Thoracic aorta (tissue), 2 donors: Measurements from ENCODE around the gene TRAK1. TPM values are rescaled to one million over a fixed set of nuclear protein-coding genes. Genes with fewer than 3 reads are reported as not detected.

Experiments
- ATAC-seq: fragments of 150-250 bp; one replicate; pipeline ENCODE4 v1.8.0; 2017; ENCODE audit warnings: low read depth; ENCODE audit not compliant: insufficient number of reproducible peaks, low FRiP score
- DNase-seq: peaks from one replicate; pipeline ENCODE4 v3.0.0-alpha.2; 2020; ENCODE audit warnings: low spot score
- H3K27ac ChIP-seq, 2 donors: fragments of 200-600 bp; sonication (generic); 1 replicate in 1 of 2; 2 replicates in 1 of 2; pipeline ENCODE4 v1.5.1; 2016; ENCODE audit warnings: mild to moderate bottlenecking in 2 of 2, moderate library complexity in 2 of 2
- H3K27me3 ChIP-seq: fragments of 200-600 bp; sonication (generic); replicated peaks from 2 replicates; pipeline ENCODE4 v1.6.0; 2016; ENCODE audit warnings: mild to moderate bottlenecking; ENCODE audit not compliant: insufficient read depth
- H3K36me3 ChIP-seq: fragments of 200-600 bp; sonication (generic); one replicate; pipeline ENCODE4 v1.5.1; 2016
- H3K4me1 ChIP-seq, 2 donors: fragments of 200-600 bp; sonication (generic); 1 replicate in 1 of 2; 2 replicates in 1 of 2; pipeline versions ENCODE4 v1.5.1 to v1.6.0; 2016; ENCODE audit warnings: low read depth in 2 of 2, mild to moderate bottlenecking in 1 of 2; ENCODE audit not compliant: control insufficient read depth in 1 of 2
- H3K4me3 ChIP-seq: fragments of 200-600 bp; sonication (generic); 2 replicates; pipeline ENCODE4 v1.5.1; 2016; ENCODE audit warnings: mild to moderate bottlenecking
- H3K9me3 ChIP-seq: fragments of 200-600 bp; sonication (generic); 2 replicates; pipeline ENCODE4 v1.5.1; 2016
- CTCF ChIP-seq: fragments of 200-600 bp; sonication (generic); IDR thresholded peaks from one replicate; pipeline ENCODE4 v1.5.1; 2019; ENCODE audit warnings: antibody characterized with exemption
- total RNA-seq, 2 donors: library from RNA; depleted of rRNA; stranded (reverse); fragments of >200 nt; gene quantifications; one replicate each; pipeline versions ENCODE4 v1.1.0 to v1.2.3, GENCODE V29; 2016

The TRAK1 gene
- total RNA-seq, 2 donors from 2014 or later: 35.1 to 36.0 TPM

- DNase-seq (no peak), ATAC-seq (no peak)
- no peaks in the 10 kb centered on the region for H3K4me1 ChIP-seq
- no peak for TF ChIP-seq CTCF
- H3K27ac ChIP-seq: no peak overlapping the region
- no peaks in the 10 kb centered on the region for H3K9me3 ChIP-seq
- H3K36me3 ChIP-seq: peaks cover 17% of the 10 kb centered on the region
- no peaks in the 10 kb centered on the region for H3K27me3 ChIP-seq
- no peak overlapping the region for H3K4me3 ChIP-seq
Measured at GRCh38 chr3:42210726-42211125, 119.6 kb downstream of the TRAK1 start.

DNA sequence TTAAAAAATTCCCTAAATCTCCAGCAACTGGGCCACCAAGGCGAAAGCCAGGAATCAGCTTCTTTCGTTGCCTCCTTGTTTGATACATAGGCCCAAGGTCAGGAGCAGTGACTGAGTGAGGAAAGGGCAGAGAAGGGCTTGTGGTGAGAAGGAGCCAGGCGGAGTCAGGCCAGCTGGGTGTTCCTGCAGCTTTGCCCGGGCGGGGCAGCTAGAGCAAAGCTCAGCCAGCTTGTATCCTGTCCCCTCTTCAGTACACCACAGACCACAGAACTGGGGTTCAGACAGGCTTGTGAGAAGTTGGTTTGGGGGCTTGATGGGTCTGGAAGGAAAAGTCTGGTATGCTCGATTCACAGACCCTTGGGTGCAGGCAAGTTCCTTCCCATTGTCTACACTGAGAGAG, 122.3 kb downstream of the TRAK1 start:
- Histone ChIP-seq H3K27me3 (no peaks in the 10 kb centered on the region), H3K36me3 (peaks cover 15% of the 10 kb centered on the region), H3K9me3 (no peaks in the 10 kb centered on the region), H3K27ac (no peak overlapping the region), H3K4me1 (no peaks in the 10 kb centered on the region), H3K4me3 (no peak overlapping the region)
- TF ChIP-seq CTCF: no peak
- no peak for ATAC-seq
- DNase-seq: no peak

- H3K36me3 ChIP-seq: peaks cover 11% of the 10 kb centered on the region
- ATAC-seq: no peak
- no peak for TF ChIP-seq CTCF
Measured at GRCh38 chr3:42214064-42214463, 122.9 kb downstream of the TRAK1 start.

DNA sequence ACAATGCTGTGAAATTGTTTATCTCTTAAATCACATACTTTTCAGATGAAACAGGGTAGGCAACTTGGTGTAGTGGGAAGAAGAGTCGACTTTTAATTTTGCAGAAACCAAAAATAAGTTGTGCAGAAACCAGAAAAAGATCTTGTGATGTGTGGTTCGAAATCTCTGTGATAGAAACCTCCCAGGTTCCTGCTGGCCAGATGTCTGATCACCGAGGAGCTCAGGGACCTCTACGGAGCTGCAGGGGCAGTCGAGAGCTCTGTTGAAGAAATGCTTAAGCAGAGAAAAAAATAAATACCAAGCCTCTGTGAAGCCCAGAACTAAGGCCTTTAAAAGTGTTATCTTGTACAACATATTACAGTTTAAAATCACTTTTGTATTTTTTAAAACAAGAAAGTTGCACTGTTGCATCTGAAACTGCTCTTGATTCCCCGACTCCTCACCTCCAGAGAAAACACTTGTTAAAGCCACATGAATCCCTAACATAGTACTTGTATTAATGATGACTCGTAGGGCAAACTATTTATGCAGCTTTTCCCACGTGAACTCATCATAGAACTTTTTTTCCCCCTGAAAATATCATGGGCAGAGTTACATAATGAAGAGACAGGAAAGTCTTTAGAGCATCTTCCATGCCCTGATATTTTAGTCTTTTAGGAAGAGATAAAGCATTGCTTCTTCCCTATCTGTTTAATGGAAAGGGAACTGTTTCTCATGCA, 123.6 kb downstream of the TRAK1 start:
- DNase-seq (no peak), ATAC-seq (no peak)
- no peaks in the 10 kb centered on the region for H3K27me3 ChIP-seq
- no peaks in the 10 kb centered on the region for H3K9me3 ChIP-seq
- TF ChIP-seq CTCF: no peak
- peaks cover 8% of the 10 kb centered on the region for H3K36me3 ChIP-seq
- no peak overlapping the region for H3K4me3 ChIP-seq
- H3K27ac ChIP-seq: no peak overlapping the region
- no peaks in the 10 kb centered on the region for H3K4me1 ChIP-seq

More at GRCh38 chr3:42214064-42214463, 122.9 kb downstream of the TRAK1 start:
- no peaks in the 10 kb centered on the region for H3K9me3 ChIP-seq
- H3K27me3 ChIP-seq: no peaks in the 10 kb centered on the region
- H3K4me1 ChIP-seq: no peaks in the 10 kb centered on the region
- no peak overlapping the region for H3K27ac ChIP-seq
- no peak for DNase-seq
- no peak overlapping the region for H3K4me3 ChIP-seq

- Histone ChIP-seq H3K4me3 (no peak overlapping the region), H3K4me1 (no peaks in the 10 kb centered on the region), H3K9me3 (no peaks in the 10 kb centered on the region), H3K27me3 (no peaks in the 10 kb centered on the region), H3K36me3 (peaks cover 6% of the 10 kb centered on the region), H3K27ac (no peak overlapping the region)
- ATAC-seq (no peak), DNase-seq (no peak)
- TF ChIP-seq CTCF: no peak
Measured at GRCh38 chr3:42216302-42216701, 125.1 kb downstream of the TRAK1 start.
